HepG2 (cell line): ENCODE data around the gene ARMC3.

Experiments used
- CTCF ChIP-seq: sonication (generic); formaldehyde crosslinking; IDR thresholded peaks from 2 replicates; pipeline ENCODE4 v1.5.0; 2020; ENCODE audit warnings: mild to moderate bottlenecking, missing genetic modification reagents, moderate library complexity
- GATA4 ChIP-seq: sonication (generic); IDR thresholded peaks from 2 replicates; pipeline ENCODE4 v1.6.1; 2016; ENCODE audit warnings: antibody characterized with exemption, low read depth, borderline replicate concordance
- KDM6A ChIP-seq: IDR thresholded peaks from 2 replicates; pipeline ENCODE4 v1.6.1; 2016; ENCODE audit warnings: low read depth
- POLR2AphosphoS5 ChIP-seq: IDR thresholded peaks from 2 replicates; pipeline ENCODE4 v1.6.1; 2012; ENCODE audit warnings: low read depth, low read length
- RFXAP ChIP-seq: sonication (generic); formaldehyde crosslinking; IDR thresholded peaks from 2 replicates; pipeline ENCODE4 v1.4.0; 2020; ENCODE audit warnings: missing genetic modification reagents, borderline replicate concordance
- TAF1 ChIP-seq: sonication (generic); formaldehyde crosslinking; IDR thresholded peaks from 2 replicates; pipeline ENCODE4 v1.4.0; 2020; ENCODE audit warnings: missing genetic modification reagents
- ZBTB38 ChIP-seq: sonication (generic); formaldehyde crosslinking; IDR thresholded peaks from 2 replicates; pipeline ENCODE4 v1.5.1; 2020; ENCODE audit warnings: mild to moderate bottlenecking, missing genetic modification reagents
- ZFP36 ChIP-seq: fragments of 150-350 bp; IDR thresholded peaks from 2 replicates; pipeline ENCODE4 v1.6.1; 2018; ENCODE audit warnings: borderline replicate concordance, low read length, low read depth; ENCODE audit not compliant: partially characterized antibody
- ZNF776 ChIP-seq: sonication (generic); formaldehyde crosslinking; IDR thresholded peaks from 2 replicates; pipeline ENCODE4 v1.4.0; 2020; ENCODE audit warnings: mild to moderate bottlenecking, missing genetic modification reagents

- no peak for TF ChIP-seq RFXAP (CRISPR knock-in tag)
- TF ChIP-seq TAF1 = no peak
- no peak for TF ChIP-seq POLR2AphosphoS5
- no peak for TF ChIP-seq ZNF776
- TF ChIP-seq ZBTB38 (CRISPR knock-in tag) = no peak
- TF ChIP-seq KDM6A (CRISPR knock-in tag) = no peak
- TF ChIP-seq ZFP36 = no peak
- TF ChIP-seq GATA4 = no peak
- no peak for TF ChIP-seq CTCF (CRISPR knock-in tag)
Measured at GRCh38 chr10:23055424-23056185, 127.8 kb downstream of the ARMC3 start.
